ENCODE data around the gene PCSK6.

PCSK6 gene

GRCh38 chr15:101498717-101499480, 9.4 kb upstream of the PCSK6 start:
- Histone ChIP-seq H3K4me3 (no peak overlapping the region), H3K27ac (no peak overlapping the region)
- DNase-seq (ENCODE audit: low spot score) = no peak
- TF ChIP-seq CTCF (IDR thresholded peaks at IDR 0.05) = no peak

- Histone ChIP-seq H3K27ac (no peak overlapping the region), H3K4me3 (no peak overlapping the region)
- no peak for TF ChIP-seq CTCF (IDR thresholded peaks at IDR 0.05)
- DNase-seq (ENCODE audit: low spot score) = no peak
Measured at GRCh38 chr15:101498076-101498716, 8.7 kb upstream of the PCSK6 start.

- DNase-seq (ENCODE audit: low spot score) = no peak
- Histone ChIP-seq H3K4me3 (no peak overlapping the region), H3K27ac (no peak overlapping the region)
- no peak for TF ChIP-seq CTCF (IDR thresholded peaks at IDR 0.05)
Measured at GRCh38 chr15:101497484-101498034, 8.1 kb upstream of the PCSK6 start.

- H3K4me3 ChIP-seq = no peak overlapping the region
- no peak for DNase-seq (ENCODE audit: low spot score)
- no peak overlapping the region for H3K27ac ChIP-seq
- no peak for TF ChIP-seq CTCF (IDR thresholded peaks at IDR 0.05)
Measured at GRCh38 chr15:101497017-101497416, 7.5 kb upstream of the PCSK6 start.

GRCh38 chr15:101496198-101496986, 6.9 kb upstream of the PCSK6 start:
- no peak for DNase-seq (ENCODE audit: low spot score)
- Histone ChIP-seq H3K4me3 (no peak overlapping the region), H3K27ac (no peak overlapping the region)
- no peak for TF ChIP-seq CTCF (IDR thresholded peaks at IDR 0.05)

GRCh38 chr15:101495334-101496197, 6.1 kb upstream of the PCSK6 start:
- Histone ChIP-seq H3K27ac (no peak overlapping the region), H3K4me3 (no peak overlapping the region)
- no peak for DNase-seq (ENCODE audit: low spot score)
- no peak for TF ChIP-seq CTCF (IDR thresholded peaks at IDR 0.05)

Data from coronary artery (tissue), 2 donors.